Measurements from ENCODE around the gene MTHFD1.

DNA sequence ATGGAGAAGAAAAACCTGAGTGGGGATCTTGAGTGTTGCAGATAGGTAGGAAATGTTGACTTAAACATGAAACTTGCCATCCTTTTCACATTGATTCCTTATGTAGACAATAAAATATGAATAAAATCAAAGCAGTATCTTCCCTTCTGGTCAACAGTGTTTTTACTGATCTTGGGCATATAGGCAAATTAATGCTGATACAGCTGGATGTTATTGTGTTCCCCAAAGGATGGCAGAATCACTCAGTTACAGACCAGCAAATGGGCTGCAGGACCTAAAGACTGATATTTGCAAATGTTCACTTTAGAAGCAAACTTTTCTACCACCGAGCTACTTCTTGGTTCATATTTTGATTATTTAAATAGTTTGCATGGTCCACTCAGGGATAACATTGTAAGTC, 33.9 kb downstream of the MTHFD1 start:
- TF ChIP-seq POLR2A (IDR thresholded peaks at IDR 0.05) = no peak
- TF ChIP-seq, protein P1, sequence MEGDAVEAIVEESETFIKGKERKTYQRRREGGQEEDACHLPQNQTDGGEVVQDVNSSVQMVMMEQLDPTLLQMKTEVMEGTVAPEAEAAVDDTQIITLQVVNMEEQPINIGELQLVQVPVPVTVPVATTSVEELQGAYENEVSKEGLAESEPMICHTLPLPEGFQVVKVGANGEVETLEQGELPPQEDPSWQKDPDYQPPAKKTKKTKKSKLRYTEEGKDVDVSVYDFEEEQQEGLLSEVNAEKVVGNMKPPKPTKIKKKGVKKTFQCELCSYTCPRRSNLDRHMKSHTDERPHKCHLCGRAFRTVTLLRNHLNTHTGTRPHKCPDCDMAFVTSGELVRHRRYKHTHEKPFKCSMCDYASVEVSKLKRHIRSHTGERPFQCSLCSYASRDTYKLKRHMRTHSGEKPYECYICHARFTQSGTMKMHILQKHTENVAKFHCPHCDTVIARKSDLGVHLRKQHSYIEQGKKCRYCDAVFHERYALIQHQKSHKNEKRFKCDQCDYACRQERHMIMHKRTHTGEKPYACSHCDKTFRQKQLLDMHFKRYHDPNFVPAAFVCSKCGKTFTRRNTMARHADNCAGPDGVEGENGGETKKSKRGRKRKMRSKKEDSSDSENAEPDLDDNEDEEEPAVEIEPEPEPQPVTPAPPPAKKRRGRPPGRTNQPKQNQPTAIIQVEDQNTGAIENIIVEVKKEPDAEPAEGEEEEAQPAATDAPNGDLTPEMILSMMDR (IDR thresholded peaks at IDR 0.05) = no peak

Measured in heart left ventricle (tissue), 13 donors.